Activated T-helper 1 cell treated with anti-CD3 and anti-CD28 coated beads, Interleukin-12 subunit alpha, Interleukin-12 subunit beta, Interleukin-2, Interleukin-4 antibody, amounts not matched to agents 30 ng/mL and 10 ng/mL and 1 ng/mL, durations not matched to agents 14 hours and 24 hours and 36 hours (primary cell): Measurements from ENCODE around the gene AXIN1. TPM values are rescaled to one million over a fixed set of nuclear protein-coding genes. Genes with fewer than 3 reads are reported as not detected.

Experiments used
- total RNA-seq: library from RNA; stranded (reverse); gene quantifications from 2 replicates; pipeline ENCODE4 v1.2.3, GENCODE V29; 2022

The AXIN1 gene
- total RNA-seq, 1 donor from 2014 or later = 30.3 TPM

Other genes with a start within 250 kb of the AXIN1 start
- 51.5 and 51.8 TPM in 2 replicates for gene NPRL3, start 214.1 kb downstream of the AXIN1 start, total RNA-seq
- not detected in 2 replicates for gene HBZ, start 200.1 kb downstream of the AXIN1 start, total RNA-seq
- not detected in 2 replicates for gene HBM, start 186.7 kb downstream of the AXIN1 start, total RNA-seq
- gene HBA2, start 179.8 kb downstream of the AXIN1 start, total RNA-seq = 0.57 and 0.59 TPM in 2 replicates
- gene HBA1, start 176.0 kb downstream of the AXIN1 start, total RNA-seq = not detected in 2 replicates
- 0.54 and 0.88 TPM in 2 replicates for gene HBQ1, start 172.3 kb downstream of the AXIN1 start, total RNA-seq
- 77.7 and 83.0 TPM in 2 replicates for gene LUC7L, start 123.3 kb downstream of the AXIN1 start, total RNA-seq
- 18.0 and 21.2 TPM in 2 replicates for gene FAM234A, start 117.9 kb downstream of the AXIN1 start, total RNA-seq
- 0.18 and 0.29 TPM in 2 replicates for gene RGS11, start 76.8 kb downstream of the AXIN1 start, total RNA-seq
- gene ARHGDIG, start 72.1 kb downstream of the AXIN1 start, total RNA-seq = not detected in 2 replicates
- gene PDIA2, start 69.6 kb downstream of the AXIN1 start, total RNA-seq = not detected in 2 replicates
- gene MRPL28, start 17.8 kb upstream of the AXIN1 start, total RNA-seq = 110 and 115 TPM in 2 replicates
- gene PGAP6, start 29.3 kb upstream of the AXIN1 start, total RNA-seq = 35.7 and 36.3 TPM in 2 replicates
- 57.2 and 58.7 TPM in 2 replicates for gene NME4, start 44.5 kb upstream of the AXIN1 start, total RNA-seq
- 18.0 and 20.1 TPM in 2 replicates for gene DECR2, start 49.2 kb upstream of the AXIN1 start, total RNA-seq
- 41.4 and 47.5 TPM in 2 replicates for gene RAB11FIP3, start 72.9 kb upstream of the AXIN1 start, total RNA-seq
- 122 and 124 TPM in 2 replicates for gene CAPN15, start 175.0 kb upstream of the AXIN1 start, total RNA-seq
- not detected in 2 replicates for gene PRR35, start 207.7 kb upstream of the AXIN1 start, total RNA-seq
- gene NHLRC4, start 214.3 kb upstream of the AXIN1 start, total RNA-seq = 1.0 and 1.2 TPM in 2 replicates
- gene PIGQ, start 217.2 kb upstream of the AXIN1 start, total RNA-seq = 50.1 and 52.6 TPM in 2 replicates
- 14.0 and 15.2 TPM in 2 replicates for gene RAB40C, start 237.3 kb upstream of the AXIN1 start, total RNA-seq